Activated gamma-delta T cell treated with Interleukin-2 at 50 U/mL for 16 hours (primary cell): ENCODE measurements around the gene SNED1.
"Not testable (repeated sequence)": the region's sequence is repeated elsewhere in the genome, so short reads cannot be mapped to it uniquely, and the experiment has no call there.

Experiments used
- DNase-seq: peaks from one replicate; pipeline ENCODE4 v3.0.0-alpha.2; 2020

SNED1 gene

GRCh38 chr2:241091201-241091600 is 92.8 kb downstream of the SNED1 start:
- DNase-seq: no peak

DNA sequence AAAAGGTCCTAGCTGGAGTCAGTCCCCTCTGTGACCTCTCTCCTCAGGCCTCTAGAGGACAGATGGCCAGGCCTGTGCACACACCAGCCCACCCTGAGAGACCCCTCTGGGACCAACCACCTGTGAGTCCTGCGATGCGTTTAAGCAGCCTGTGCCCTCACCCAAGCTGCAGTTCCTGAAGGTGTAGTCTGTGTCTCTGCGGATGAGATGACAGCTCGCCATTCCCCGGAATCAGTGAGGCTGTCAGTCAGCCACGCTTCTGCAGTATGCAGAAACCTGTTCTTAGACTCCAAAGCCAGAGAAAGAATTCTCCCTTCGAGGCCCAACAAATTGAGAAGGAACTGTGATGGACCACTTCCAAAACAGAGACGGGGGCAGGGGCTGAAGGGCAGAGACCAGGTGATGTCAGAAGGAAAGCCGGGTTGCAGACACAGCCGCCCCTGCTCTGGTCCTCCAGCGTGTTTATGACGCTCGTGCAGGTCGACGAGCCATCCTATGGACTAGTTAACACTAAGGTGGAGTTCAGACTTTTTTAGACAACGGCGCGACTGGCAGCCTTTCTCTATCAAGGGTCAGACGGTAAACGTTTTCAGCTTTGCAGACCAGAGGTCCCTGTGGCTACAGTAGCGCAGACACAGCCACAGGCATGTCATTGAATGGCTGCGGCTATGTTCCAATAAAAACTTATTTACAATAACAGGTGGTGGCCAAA is 93.5 kb downstream of the SNED1 start:
- DNase-seq: no peak

GRCh38 chr2:241092677-241093076 is 94.3 kb downstream of the SNED1 start:
- no peak for DNase-seq

- not testable (repeated sequence) for DNase-seq
These were observed 94.8 kb downstream of the SNED1 start for GRCh38 chr2:241093133-241093781.

DNA sequence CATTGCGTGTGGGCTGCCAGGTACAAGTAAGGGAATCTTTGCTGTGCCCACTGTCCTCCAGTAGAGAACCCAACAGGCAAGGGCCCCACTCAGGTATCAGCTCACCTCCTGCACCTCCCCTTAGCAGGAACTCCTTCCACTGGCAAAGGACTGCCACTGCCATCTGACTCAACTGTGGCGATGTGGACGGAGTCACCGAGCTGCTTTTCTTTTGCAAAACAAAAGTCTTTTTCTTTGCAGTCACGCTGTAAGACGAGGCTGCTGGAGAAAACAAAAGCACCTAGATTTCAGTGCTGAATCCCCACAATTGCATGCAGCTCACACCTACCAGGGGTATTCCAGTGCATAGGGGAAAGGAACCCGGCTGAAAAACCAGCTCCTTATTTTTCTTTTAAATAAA is 95.8 kb downstream of the SNED1 start:
- no peak for DNase-seq

DNA sequence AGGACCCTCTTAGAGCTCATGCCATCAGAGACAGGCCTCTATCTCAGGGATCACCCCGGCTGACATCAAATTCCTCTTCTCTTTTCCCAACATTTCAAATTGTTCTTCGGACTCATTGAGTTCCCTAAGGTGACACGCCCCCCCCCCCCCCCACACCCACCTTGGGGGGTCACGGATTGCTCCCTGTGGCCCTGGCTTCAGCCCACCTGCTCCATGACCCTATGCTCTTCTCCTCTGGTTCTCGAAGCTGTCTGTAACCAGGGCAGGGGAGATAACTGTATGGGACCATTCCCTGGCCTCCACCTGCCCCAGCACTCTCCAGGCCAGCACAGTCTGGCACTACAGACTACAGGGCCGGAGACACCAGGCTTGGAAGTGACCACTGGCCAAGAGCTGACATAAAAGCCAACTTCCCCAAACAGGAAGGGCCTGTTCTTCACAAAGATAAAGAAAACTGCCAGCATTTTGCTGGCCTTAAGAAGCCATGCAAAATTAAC is 96.6 kb downstream of the SNED1 start:
- no peak for DNase-seq

DNA sequence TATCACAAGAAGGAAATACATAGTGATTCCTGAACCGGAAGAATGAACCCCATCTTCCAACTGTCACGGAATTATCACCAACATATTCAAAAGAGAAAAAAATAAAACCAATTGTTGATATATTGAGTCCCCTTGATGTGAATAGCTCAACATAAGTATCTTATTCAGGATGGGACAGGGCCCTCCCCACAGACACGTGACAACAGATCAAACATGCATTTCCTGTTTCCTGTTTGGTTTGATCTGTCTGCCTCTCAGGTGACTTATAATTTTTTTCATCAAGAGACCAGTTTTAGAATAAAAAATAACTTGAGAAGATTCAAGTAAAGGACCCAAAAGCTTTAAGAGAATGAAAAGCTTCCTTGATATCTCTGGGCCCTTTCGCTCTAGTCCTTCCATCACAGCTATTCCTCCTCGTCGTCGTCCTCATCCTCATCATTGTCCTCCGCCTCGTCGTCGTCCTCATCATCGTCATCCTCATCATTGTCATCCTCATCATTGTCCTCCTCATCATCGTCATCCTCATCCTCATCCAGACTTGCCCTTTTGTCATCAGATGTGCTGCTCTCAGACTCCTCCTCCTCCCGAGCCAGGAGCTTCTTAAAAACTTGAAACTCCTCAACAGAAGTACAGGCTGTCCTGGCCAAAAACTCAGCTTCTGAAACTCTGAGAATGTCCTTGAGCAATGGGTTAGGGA is 97.3 kb downstream of the SNED1 start:
- peak; percentile 53 for DNase-seq

- DNase-seq: no peak
These were observed 98.6 kb downstream of the SNED1 start for GRCh38 chr2:241096979-241097378.

DNA sequence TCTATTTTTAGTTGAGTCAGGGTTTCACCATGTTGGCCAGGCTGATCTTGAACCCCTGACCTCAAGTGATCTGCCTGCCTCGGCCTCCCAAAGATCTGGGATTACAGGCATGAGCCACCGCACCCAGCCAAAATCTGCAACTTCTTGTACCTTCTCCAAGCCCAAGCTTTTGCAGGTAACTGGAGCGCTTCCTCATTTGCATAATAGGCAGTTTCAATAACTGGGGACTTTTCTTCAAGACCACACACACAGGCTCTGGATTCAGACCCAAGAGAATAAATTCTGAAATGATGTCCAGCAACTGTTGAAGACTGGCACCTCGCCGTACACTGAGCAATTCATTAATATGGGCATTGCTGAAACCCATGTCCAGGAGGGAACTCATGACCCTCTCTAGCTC is 100.8 kb downstream of the SNED1 start:
- DNase-seq: no peak

DNA sequence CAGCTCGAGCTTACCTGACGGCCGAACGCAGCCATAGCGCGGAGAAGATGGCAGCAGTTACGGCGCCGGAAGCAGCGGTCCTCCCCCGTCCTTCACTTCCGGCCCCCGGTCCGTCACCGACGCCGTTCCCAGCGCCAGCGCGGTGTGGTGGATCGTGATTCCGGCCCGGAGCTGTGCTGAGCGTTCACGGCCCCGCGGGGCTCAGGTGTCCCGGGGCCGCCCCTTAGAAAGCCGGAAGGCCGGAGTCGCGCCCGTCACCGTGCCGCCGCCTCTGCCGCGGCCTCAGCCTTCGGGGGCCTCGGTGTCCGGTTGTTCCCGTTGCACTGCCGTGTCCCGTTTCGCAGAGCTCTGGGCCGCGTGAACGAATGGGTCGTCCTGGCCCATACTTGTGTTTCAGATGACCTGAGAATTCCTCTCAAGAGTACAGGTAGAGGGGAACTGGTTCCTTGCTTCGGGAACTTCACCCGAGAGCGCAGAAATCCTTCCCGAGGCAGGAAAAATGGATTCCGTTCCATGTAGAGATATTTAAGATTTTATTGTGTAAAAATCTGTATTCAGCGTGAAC is 103.9 kb downstream of the SNED1 start, which contains the start of gene MTERF4:
Gene MTERF4 (minus strand): TSS at position 49 of the 565 bp plus-strand sequence. CDS start 14 bp downstream, at position 35.
- peak; percentile 84 for DNase-seq

GRCh38 chr2:241103176-241103595 is 104.8 kb downstream of the SNED1 start:
- DNase-seq: no peak

DNA sequence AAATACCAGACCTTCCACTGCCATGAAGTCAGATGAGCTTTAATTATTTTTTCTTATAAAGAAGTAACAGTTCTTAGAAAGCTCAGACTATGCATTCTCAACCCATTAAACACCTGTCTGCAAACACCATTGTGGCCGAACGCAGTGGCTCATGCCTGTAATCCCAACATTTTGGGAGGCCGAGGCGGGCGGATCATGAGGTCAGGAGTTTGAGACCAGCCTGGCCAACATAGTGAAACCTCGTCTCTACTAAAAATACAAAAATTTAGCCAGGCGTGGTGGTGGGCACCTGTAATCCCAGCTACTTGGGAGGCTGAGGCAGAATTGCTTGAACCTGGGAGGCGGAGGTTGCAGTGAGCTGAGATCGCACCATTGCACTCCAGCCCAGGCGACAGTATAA is 106.2 kb downstream of the SNED1 start:
- DNase-seq: not testable (repeated sequence)

DNA sequence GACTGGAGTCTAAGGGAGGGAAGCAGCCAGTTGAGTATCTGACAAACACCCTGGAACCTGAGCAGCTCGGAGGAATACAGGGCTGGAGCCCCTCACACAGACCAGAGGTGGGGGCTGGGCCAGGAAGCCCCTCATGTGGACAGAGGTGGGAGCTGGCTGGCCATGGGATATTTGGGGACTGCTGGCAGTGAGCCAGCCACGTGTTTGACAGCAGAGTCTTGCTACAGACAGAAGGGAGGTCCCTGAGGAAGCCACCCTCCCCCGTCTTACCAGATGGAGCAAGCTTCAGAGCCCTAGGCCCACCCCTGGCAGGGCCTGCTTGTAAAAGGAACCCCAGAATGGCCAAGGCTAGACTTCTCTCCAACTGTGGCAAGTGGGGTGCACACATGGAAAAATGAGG is 107.2 kb downstream of the SNED1 start:
- DNase-seq: no peak

GRCh38 chr2:241107031-241107783 is 108.8 kb downstream of the SNED1 start:
- DNase-seq: no peak

- DNase-seq: no peak
These were observed 110.1 kb downstream of the SNED1 start for GRCh38 chr2:241108271-241109209.

DNA sequence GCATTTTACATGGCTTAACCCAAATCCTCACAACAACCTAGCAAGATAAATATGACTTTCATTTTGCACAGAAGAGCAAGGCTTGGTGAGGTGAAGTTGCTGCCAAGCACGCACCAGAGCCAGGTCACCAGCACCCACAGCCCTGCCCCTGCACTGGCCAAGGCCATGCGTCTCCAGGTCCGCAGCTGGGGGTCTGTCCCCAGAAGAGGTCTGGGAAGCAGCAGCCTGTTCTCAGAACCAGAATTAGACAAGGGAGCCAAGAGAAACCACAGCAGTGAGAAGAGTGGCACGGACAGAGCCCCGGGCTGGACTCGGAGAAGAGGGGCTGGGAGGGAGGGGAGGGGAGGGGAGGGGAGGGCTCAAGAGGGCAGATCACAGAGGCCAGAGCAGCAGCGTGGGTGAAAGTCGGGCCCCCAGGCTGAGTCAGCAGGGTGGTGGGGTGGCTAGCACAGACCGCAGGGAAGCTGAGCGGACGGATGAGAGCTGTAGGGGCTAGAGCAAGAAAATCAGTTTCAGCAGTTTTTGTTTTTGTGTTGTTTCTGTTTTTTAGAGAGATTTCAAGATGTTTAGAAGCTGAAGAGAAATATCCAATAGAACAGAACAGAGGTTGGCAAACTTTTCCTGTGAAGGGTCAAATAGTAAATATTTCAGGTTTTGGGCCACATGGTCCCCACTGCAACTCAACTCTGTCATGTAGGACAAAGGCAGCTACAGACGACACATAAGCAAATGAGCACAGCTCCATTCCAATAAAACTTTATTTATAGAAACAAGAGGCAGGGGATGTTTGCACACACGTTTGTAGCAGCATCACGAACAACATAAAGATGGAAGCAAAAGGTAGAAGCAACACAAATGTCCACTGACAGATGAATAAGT is 111.0 kb downstream of the SNED1 start:
- DNase-seq: no peak

DNA sequence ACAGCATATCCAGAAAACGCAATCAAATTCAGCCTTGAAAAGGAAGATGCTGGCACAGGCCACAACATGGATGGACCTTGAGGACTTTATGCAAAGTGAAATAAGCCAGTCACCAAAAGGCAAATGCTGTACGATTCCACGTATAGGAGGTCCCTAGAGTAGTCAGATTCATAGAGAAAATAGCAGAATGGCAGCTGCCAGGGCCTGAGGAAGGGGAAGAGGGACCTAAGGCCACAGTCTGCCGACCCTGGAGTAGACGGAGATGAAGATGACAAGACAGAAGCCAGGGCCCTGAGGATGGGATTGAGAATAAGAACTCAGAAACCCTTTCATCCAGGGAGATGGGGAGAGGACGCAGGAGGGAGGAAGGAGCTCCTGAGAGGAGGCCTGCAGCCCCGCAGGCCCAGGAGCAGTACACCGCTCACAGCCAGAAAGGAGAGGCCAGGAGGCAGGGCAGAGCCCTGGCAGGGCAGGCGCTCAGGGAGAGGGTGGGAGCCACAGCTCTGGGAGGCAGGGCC is 111.7 kb downstream of the SNED1 start:
- DNase-seq: no peak

- DNase-seq: no peak
These were observed 112.4 kb downstream of the SNED1 start for GRCh38 chr2:241110607-241111439.

DNA sequence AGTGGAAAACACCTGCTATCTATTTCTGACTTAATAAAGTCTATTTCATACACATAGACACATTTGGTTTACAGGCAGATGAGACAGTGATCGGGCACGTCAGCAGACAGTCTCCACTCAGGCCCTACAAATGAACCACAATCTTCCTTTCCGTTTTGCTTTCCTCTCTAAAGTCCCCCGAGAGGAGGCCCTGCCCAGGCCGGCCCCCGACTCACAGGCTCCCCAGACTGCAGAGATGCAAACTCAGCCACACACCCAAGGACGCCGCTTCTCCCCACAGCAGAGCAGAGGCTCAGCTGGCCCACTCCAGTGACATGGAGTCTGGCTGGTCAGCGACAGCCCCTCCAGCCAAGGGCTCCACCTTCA is 113.0 kb downstream of the SNED1 start:
- DNase-seq: no peak
